ENCODE measurements around the gene NETO1.

The NETO1 gene

GRCh38 chr18:72721330-72721729, 146.5 kb downstream of the NETO1 start:
- no peak for DNase-seq

GRCh38 chr18:72720116-72720515, 147.7 kb downstream of the NETO1 start:
- no peak for DNase-seq

- DNase-seq = no peak
Observed at GRCh38 chr18:72704202-72704601, 163.6 kb downstream of the NETO1 start.

GRCh38 chr18:72700961-72701710, 166.7 kb downstream of the NETO1 start:
- no peak for DNase-seq

GRCh38 chr18:72697706-72698105, 170.1 kb downstream of the NETO1 start:
- DNase-seq = no peak

- no peak for DNase-seq
Observed at GRCh38 chr18:72692595-72692994, 175.2 kb downstream of the NETO1 start.

Measured in CD4-positive, alpha-beta T cell treated with Interleukin-15 for 1 hour (primary cell).